Left ventricle myocardium inferior (tissue), 1 donor: ENCODE results near the gene CEP128. TPM values are rescaled to one million over a fixed set of nuclear protein-coding genes. Genes with fewer than 3 reads are reported as not detected.

ENCODE experiments used
- DNase-seq: peaks from one replicate; pipeline ENCODE4 v3.0.0-alpha.2; 2020
- H3K27ac ChIP-seq: fragments of 200-600 bp; replicated peaks from 2 replicates; pipeline ENCODE4 v1.8.0; 2021
- H3K27me3 ChIP-seq: fragments of 200-600 bp; 2 replicates; pipeline ENCODE4 v1.8.0; 2021; ENCODE audit warnings: low read depth
- H3K36me3 ChIP-seq: fragments of 200-600 bp; 2 replicates; pipeline ENCODE4 v1.8.0; 2021
- H3K4me1 ChIP-seq: fragments of 200-600 bp; 2 replicates; pipeline ENCODE4 v1.8.0; 2021
- H3K4me3 ChIP-seq: fragments of 200-600 bp; 2 replicates; pipeline ENCODE4 v1.8.0; 2021; ENCODE audit warnings: mild to moderate bottlenecking, moderate library complexity
- H3K9me3 ChIP-seq: fragments of 200-600 bp; replicated peaks from 2 replicates; pipeline ENCODE4 v1.8.0; 2021
- intact Hi-C: fragments of 100-400 bp; cut with micrococcal nuclease; formaldehyde crosslinking; loops from one replicate; pipeline ENCODE4 v1.11.0; 2022
- total RNA-seq: library from RNA; stranded (reverse); fragmentation: NEBNext Ultra II Directional; extraction: Animal tissue kit (Norgen Biotek cat#: 25700); gene quantifications from one replicate; pipeline ENCODE4 v1.2.1, GENCODE V29; 2021
- TF ChIP-seq, protein P1 (sequence below): fragments of 200-600 bp; IDR thresholded peaks from 2 replicates; pipeline ENCODE4 v1.8.0; 2021; ENCODE audit warnings: antibody characterized with exemption, mild to moderate bottlenecking, borderline replicate concordance
- donor health status: DM: no; HTN: yes; CAD: no; lungs with severe emphysema.

Gene CEP128
- total RNA-seq, 1 donor from 2014 or later: 2.3 TPM

- Histone ChIP-seq H3K4me1 (no peaks in the 10 kb centered on the region), H3K27ac (no peak overlapping the region), H3K27me3 (no peaks in the 10 kb centered on the region), H3K9me3 (peaks cover 15% of the 10 kb centered on the region), H3K36me3 (no peaks in the 10 kb centered on the region), H3K4me3 (no peak overlapping the region)
- DNase-seq: no peak
- intact Hi-C loops: no loop called here
- TF ChIP-seq, protein P1, sequence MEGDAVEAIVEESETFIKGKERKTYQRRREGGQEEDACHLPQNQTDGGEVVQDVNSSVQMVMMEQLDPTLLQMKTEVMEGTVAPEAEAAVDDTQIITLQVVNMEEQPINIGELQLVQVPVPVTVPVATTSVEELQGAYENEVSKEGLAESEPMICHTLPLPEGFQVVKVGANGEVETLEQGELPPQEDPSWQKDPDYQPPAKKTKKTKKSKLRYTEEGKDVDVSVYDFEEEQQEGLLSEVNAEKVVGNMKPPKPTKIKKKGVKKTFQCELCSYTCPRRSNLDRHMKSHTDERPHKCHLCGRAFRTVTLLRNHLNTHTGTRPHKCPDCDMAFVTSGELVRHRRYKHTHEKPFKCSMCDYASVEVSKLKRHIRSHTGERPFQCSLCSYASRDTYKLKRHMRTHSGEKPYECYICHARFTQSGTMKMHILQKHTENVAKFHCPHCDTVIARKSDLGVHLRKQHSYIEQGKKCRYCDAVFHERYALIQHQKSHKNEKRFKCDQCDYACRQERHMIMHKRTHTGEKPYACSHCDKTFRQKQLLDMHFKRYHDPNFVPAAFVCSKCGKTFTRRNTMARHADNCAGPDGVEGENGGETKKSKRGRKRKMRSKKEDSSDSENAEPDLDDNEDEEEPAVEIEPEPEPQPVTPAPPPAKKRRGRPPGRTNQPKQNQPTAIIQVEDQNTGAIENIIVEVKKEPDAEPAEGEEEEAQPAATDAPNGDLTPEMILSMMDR: no peak
Observed at GRCh38 chr14:80468331-80469122, 473.0 kb downstream of the CEP128 start.

DNA sequence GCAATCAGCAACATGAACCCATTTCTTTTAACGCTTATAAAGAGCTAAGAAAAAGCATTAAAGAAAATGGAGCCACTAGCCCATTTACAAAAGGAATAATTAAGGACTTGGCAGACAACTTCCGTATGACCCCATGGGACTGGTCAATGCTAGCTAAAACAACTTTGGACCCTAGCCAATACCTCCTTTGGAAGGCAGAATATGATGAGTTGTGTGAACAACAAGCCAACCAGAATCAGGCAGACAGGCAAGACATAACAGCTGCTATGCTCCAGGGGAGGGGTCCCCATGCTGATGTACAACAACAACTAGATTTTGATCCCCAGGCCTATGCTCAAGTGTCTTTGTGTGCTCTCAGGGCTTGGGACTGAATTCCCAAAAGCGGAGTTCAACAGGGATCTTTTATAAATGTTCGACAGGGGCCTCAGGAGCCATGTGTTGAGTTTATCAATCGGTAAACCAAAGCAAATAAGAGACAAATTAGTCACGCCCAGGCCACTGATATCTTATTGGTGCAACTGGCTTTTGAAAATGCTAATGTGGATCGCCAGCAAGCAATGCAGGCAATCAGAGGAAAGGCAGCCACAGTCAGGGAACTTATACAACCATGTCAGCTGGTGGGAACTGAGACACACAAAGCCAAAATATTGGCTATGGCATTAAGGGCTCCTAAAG is 475.9 kb downstream of the CEP128 start:
- Histone ChIP-seq H3K9me3 (peaks cover 6% of the 10 kb centered on the region), H3K4me3 (no peak overlapping the region), H3K36me3 (no peaks in the 10 kb centered on the region), H3K4me1 (no peaks in the 10 kb centered on the region), H3K27ac (no peak overlapping the region), H3K27me3 (no peaks in the 10 kb centered on the region)
- TF ChIP-seq, protein P1: no peak
- intact Hi-C loops: no loop called here
- no peak for DNase-seq

- TF ChIP-seq, protein P1: no peak
- H3K27ac ChIP-seq: no peak overlapping the region
- H3K4me1 ChIP-seq: no peaks in the 10 kb centered on the region
- no peaks in the 10 kb centered on the region for H3K36me3 ChIP-seq
- intact Hi-C loops: no loop called here
- no peaks in the 10 kb centered on the region for H3K27me3 ChIP-seq
- no peak overlapping the region for H3K4me3 ChIP-seq
- DNase-seq: no peak
- H3K9me3 ChIP-seq: peaks cover 6% of the 10 kb centered on the region
Observed at GRCh38 chr14:80464531-80465149, 476.9 kb downstream of the CEP128 start.

DNA sequence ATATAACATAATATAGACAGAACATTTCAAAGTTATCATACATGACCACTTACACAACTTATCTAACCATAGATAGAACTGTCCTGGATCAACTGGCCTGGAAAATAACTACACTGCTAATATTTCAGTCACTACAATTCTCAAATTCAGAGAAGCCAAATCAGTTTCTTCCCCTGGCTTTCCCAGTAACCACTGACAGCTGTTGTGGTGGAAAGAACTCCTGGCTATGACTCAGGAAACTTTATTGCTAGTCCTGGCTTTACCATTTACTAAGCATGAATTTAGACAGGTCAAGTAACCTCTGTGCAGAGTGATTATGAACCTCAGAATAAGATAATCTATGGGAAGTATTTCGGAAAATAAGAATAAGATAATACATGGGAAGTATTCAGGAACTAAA is 485.3 kb downstream of the CEP128 start:
- TF ChIP-seq, protein P1: no peak
- Histone ChIP-seq H3K9me3 (peaks cover 2% of the 10 kb centered on the region), H3K27ac (no peak overlapping the region), H3K27me3 (no peaks in the 10 kb centered on the region), H3K4me3 (no peak overlapping the region), H3K36me3 (no peaks in the 10 kb centered on the region), H3K4me1 (no peaks in the 10 kb centered on the region)
- intact Hi-C loops: no loop called here
- no peak for DNase-seq

GRCh38 chr14:80455031-80455430 is 486.5 kb downstream of the CEP128 start:
- no peak for DNase-seq
- H3K27me3 ChIP-seq: no peaks in the 10 kb centered on the region
- no peak overlapping the region for H3K27ac ChIP-seq
- no peaks in the 10 kb centered on the region for H3K36me3 ChIP-seq
- H3K9me3 ChIP-seq: peaks cover 14% of the 10 kb centered on the region
- intact Hi-C loops: no loop called here
- H3K4me3 ChIP-seq: no peak overlapping the region
- TF ChIP-seq, protein P1: no peak
- no peaks in the 10 kb centered on the region for H3K4me1 ChIP-seq
